HL-60 (cell line): ENCODE data around the gene ARMC9.
"Not testable (repeated sequence)": the region's sequence is repeated elsewhere in the genome, so short reads cannot be mapped to it uniquely, and the experiment has no call there.

Source experiments
- GABPA ChIP-seq: IDR thresholded peaks from 2 replicates; pipeline ENCODE4 v1.6.1; 2012; ENCODE audit warnings: low read depth
- POLR2AphosphoS5 ChIP-seq: IDR thresholded peaks from 2 replicates; pipeline ENCODE4 v1.6.1; 2012; ENCODE audit warnings: low read depth
- SPI1 ChIP-seq: IDR thresholded peaks from 2 replicates; pipeline ENCODE4 v1.6.1; 2012; ENCODE audit warnings: low read depth, mild to moderate bottlenecking, borderline replicate concordance
- TF ChIP-seq, protein P1 (sequence below): IDR thresholded peaks from one replicate; pipeline ENCODE4 v1.5.1; 2011; ENCODE audit warnings: low read length, control low read depth, inconsistent platforms; ENCODE audit not compliant: insufficient read depth
- TF ChIP-seq, protein P2 (sequence below): IDR thresholded peaks from 2 replicates; pipeline ENCODE4 v1.6.1; 2012; ENCODE audit warnings: low read depth; ENCODE audit not compliant: insufficient replicate concordance

DNA sequence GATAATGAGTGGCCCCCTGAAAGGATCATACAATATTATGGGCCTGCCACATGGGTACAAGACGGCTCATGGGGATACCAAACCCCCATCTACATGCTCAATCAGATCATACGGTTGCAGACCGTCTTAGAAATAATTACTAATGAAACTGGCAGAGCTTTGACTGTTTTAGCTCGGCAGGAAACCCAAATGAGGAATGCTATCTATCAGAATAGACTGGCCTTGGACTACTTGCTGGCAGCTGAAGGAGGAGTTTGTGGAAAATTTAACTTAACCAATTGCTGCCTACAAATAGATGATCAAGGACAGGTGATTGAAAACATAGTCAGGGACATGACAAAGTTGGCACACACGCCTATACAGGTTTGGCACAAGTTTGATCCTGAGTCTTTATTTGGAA is 209.3 kb downstream of the ARMC9 start:
- TF ChIP-seq, protein P1, sequence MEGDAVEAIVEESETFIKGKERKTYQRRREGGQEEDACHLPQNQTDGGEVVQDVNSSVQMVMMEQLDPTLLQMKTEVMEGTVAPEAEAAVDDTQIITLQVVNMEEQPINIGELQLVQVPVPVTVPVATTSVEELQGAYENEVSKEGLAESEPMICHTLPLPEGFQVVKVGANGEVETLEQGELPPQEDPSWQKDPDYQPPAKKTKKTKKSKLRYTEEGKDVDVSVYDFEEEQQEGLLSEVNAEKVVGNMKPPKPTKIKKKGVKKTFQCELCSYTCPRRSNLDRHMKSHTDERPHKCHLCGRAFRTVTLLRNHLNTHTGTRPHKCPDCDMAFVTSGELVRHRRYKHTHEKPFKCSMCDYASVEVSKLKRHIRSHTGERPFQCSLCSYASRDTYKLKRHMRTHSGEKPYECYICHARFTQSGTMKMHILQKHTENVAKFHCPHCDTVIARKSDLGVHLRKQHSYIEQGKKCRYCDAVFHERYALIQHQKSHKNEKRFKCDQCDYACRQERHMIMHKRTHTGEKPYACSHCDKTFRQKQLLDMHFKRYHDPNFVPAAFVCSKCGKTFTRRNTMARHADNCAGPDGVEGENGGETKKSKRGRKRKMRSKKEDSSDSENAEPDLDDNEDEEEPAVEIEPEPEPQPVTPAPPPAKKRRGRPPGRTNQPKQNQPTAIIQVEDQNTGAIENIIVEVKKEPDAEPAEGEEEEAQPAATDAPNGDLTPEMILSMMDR = not testable (repeated sequence)
- TF ChIP-seq GABPA, POLR2AphosphoS5, SPI1: not testable (repeated sequence)
- TF ChIP-seq, protein P2, sequence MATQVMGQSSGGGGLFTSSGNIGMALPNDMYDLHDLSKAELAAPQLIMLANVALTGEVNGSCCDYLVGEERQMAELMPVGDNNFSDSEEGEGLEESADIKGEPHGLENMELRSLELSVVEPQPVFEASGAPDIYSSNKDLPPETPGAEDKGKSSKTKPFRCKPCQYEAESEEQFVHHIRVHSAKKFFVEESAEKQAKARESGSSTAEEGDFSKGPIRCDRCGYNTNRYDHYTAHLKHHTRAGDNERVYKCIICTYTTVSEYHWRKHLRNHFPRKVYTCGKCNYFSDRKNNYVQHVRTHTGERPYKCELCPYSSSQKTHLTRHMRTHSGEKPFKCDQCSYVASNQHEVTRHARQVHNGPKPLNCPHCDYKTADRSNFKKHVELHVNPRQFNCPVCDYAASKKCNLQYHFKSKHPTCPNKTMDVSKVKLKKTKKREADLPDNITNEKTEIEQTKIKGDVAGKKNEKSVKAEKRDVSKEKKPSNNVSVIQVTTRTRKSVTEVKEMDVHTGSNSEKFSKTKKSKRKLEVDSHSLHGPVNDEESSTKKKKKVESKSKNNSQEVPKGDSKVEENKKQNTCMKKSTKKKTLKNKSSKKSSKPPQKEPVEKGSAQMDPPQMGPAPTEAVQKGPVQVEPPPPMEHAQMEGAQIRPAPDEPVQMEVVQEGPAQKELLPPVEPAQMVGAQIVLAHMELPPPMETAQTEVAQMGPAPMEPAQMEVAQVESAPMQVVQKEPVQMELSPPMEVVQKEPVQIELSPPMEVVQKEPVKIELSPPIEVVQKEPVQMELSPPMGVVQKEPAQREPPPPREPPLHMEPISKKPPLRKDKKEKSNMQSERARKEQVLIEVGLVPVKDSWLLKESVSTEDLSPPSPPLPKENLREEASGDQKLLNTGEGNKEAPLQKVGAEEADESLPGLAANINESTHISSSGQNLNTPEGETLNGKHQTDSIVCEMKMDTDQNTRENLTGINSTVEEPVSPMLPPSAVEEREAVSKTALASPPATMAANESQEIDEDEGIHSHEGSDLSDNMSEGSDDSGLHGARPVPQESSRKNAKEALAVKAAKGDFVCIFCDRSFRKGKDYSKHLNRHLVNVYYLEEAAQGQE = not testable (repeated sequence)
